Type B pancreatic cell (in vitro differentiated cells): ENCODE results near the gene VPS4A. TPM values are rescaled to one million over a fixed set of nuclear protein-coding genes. Genes with fewer than 3 reads are reported as not detected.

ENCODE experiments used
- DNase-seq: peaks from one replicate; pipeline ENCODE4 v3.0.0; 2021; ENCODE audit warnings: mixed read lengths; ENCODE audit not compliant: unreplicated experiment; ENCODE audit errors: extremely low spot score
- H3K27ac Mint-ChIP-seq: 2 replicates; pipeline ENCODE4 v1.8.0; 2021; ENCODE audit warnings: mild to moderate bottlenecking, mixed read lengths
- H3K27me3 Mint-ChIP-seq: 2 replicates; pipeline ENCODE4 v1.8.0; 2021; ENCODE audit warnings: mixed read lengths
- H3K36me3 Mint-ChIP-seq: 2 replicates; pipeline ENCODE4 v1.8.0; 2021; ENCODE audit warnings: mixed read lengths
- H3K4me1 Mint-ChIP-seq: one replicate; pipeline ENCODE4 v1.8.0; 2021; ENCODE audit warnings: mixed read lengths; ENCODE audit not compliant: unreplicated experiment
- H3K4me3 Mint-ChIP-seq: 2 replicates; pipeline ENCODE4 v1.8.0; 2021; ENCODE audit warnings: mild to moderate bottlenecking, mixed read lengths
- H3K9me3 Mint-ChIP-seq: 2 replicates; pipeline ENCODE4 v1.8.0; 2021; ENCODE audit warnings: mixed read lengths
- total RNA-seq: library from RNA; stranded (reverse); gene quantifications from 2 replicates; pipeline ENCODE4 v1.2.1, GENCODE V29; 2021; ENCODE audit warnings: low replicate concordance
- TF ChIP-seq, protein P1 (sequence below): fragments of 200-600 bp; sonication (generic); conservative IDR thresholded peaks from 2 replicates; pipeline ENCODE4 v1.5.0; 2021; ENCODE audit warnings: antibody characterized with exemption, mild to moderate bottlenecking

VPS4A gene
- total RNA-seq, 1 donor from 2014 or later: 31.2 TPM

DNA sequence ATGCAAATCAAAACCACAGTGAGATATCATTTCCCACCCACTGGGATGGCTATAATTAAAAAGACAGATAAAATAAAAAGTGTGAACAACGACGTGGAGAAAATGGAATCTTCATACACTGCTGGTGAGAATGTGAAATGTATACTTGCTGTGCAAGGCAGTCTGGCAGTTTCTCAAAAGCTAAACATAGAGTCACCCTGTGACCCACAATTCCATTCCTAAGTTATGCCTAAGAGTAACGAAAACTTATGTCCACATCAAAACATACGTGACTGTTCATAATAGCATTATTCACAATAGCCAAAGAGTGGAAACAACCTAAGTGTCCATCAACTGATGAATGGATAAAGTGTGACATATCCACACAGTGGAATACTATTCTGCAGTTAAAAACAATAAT lies 38.1 kb upstream of the VPS4A start:
- Mint-ChIP-seq H3K4me1 (peaks cover 16% of the 10 kb centered on the region), H3K4me3 (no peak overlapping the region), H3K27ac (no peak overlapping the region), H3K9me3 (no peaks in the 10 kb centered on the region), H3K27me3 (no peaks in the 10 kb centered on the region), H3K36me3 (peaks cover 19% of the 10 kb centered on the region)
- TF ChIP-seq, protein P1, sequence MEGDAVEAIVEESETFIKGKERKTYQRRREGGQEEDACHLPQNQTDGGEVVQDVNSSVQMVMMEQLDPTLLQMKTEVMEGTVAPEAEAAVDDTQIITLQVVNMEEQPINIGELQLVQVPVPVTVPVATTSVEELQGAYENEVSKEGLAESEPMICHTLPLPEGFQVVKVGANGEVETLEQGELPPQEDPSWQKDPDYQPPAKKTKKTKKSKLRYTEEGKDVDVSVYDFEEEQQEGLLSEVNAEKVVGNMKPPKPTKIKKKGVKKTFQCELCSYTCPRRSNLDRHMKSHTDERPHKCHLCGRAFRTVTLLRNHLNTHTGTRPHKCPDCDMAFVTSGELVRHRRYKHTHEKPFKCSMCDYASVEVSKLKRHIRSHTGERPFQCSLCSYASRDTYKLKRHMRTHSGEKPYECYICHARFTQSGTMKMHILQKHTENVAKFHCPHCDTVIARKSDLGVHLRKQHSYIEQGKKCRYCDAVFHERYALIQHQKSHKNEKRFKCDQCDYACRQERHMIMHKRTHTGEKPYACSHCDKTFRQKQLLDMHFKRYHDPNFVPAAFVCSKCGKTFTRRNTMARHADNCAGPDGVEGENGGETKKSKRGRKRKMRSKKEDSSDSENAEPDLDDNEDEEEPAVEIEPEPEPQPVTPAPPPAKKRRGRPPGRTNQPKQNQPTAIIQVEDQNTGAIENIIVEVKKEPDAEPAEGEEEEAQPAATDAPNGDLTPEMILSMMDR: no peak
- DNase-seq: no peak

DNA sequence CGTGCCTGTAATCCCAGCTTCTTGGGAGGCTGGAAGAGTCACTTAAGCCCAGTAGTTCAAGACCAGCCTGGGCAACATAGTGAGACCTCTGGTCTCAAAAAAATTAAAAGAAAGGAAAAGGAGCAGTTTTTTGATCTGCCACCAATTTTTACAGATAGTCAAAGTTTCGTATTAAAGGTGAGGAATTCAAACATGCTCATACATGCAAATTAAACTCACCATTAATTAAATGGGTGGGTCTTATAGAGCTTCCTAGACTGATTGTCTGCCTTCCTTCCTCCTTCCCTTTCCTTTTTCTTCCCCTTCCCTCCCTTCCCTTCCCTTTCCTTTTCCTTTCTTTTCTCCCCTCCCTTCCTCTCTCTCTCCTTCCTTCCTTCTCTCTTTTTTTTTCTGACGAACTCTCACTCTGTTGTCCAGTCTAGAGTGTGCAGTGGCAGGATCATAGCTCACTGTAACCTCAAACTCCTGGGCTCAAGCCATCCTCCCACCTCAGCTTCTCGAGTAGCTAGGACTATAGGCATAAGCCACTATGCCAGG lies 36.4 kb upstream of the VPS4A start:
- Mint-ChIP-seq H3K27ac (no peak overlapping the region), H3K4me3 (no peak overlapping the region), H3K4me1 (peaks cover 16% of the 10 kb centered on the region), H3K36me3 (peaks cover 27% of the 10 kb centered on the region), H3K27me3 (no peaks in the 10 kb centered on the region), H3K9me3 (no peaks in the 10 kb centered on the region)
- no peak for DNase-seq
- TF ChIP-seq, protein P1: no peak

DNA sequence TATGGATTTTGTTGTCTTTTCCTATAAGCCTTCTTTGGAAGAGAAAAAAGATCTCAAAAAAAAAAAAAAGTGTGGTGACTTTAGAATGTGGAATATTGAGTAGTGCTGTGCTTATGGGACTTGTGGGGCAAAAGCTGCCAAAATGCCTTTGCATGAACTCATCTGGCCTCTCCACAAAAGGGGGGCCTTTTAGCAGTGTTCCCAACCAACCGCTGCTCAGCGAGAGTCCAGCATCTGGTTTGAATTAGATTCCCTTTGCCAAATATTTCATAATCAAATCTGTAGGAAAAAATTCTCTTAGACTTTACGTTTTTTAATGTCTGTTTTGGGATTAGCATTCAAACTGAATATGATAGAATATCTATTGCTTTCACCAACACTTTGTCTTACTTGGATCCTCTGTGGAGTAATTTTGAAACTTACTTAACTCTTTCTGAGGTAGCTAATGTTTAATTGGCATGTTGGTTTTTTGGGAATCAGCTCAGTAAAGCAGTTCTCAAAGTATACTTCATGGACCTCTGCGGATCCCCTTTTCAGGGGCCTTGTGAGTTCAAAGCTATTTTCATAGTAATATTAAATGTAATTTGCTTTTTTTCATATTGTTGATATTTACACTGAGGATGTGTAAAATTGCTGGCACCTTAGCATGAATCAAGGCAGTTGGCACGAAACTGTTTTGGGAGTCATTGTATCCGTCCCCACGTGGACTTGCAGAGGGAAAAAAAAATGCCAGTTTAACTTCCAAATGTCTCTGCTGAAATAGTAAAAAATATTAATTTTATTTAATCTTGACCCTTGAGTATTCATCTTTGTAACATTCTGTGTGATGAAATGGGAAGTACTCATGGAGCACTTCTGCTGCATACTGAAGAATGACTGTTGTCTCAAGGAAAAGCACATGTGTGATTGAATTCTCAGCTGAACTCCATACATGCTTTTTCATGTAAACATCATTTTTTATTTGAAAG lies 34.7 kb upstream of the VPS4A start:
- TF ChIP-seq, protein P1: no peak
- no peak overlapping the region for H3K27ac Mint-ChIP-seq
- peaks cover 19% of the 10 kb centered on the region for H3K36me3 Mint-ChIP-seq
- DNase-seq: no peak
- no peaks in the 10 kb centered on the region for H3K27me3 Mint-ChIP-seq
- peaks cover 16% of the 10 kb centered on the region for H3K4me1 Mint-ChIP-seq
- no peaks in the 10 kb centered on the region for H3K9me3 Mint-ChIP-seq
- no peak overlapping the region for H3K4me3 Mint-ChIP-seq

DNA sequence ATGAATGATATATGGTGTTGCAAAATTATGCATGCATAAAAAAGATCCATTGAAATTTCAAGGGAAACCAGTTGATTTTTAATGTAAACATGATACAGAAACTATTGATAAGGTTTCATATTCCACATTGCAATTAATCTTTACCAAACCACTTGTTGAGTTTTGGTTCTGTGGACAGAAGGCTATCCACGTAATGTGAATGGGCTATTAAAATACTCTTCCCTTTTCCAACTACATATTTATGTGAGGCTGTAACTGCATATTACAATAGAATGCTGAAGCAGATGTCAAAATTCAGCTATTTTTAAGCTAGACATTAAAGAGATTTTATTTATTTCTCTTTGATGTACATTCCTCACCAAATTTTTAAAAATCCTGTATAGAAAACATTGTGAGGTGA lies 33.7 kb upstream of the VPS4A start:
- H3K27me3 Mint-ChIP-seq: no peaks in the 10 kb centered on the region
- TF ChIP-seq, protein P1: no peak
- H3K4me3 Mint-ChIP-seq: no peak overlapping the region
- H3K4me1 Mint-ChIP-seq: peaks cover 16% of the 10 kb centered on the region
- H3K36me3 Mint-ChIP-seq: peaks cover 17% of the 10 kb centered on the region
- no peaks in the 10 kb centered on the region for H3K9me3 Mint-ChIP-seq
- no peak overlapping the region for H3K27ac Mint-ChIP-seq
- no peak for DNase-seq

DNA sequence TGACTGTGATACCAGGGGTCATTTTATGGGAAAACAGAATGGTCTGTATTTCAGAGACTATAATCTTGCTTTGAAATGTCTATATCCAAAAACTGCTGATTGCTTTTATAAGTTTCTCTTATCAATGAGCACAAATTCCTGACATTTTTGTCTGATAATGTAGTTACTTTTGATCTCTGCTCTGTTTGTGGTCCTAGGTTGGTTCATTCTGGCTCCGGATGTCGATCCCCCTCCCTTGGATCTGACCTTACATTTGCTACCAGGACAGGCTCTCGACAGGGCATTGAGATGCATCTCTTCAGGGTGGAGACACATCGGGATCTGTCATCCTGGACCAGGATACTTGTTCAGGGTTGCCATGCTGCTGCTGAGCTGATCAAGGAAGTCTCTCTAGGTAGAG lies 27.3 kb upstream of the VPS4A start:
- H3K27me3 Mint-ChIP-seq: no peaks in the 10 kb centered on the region
- no peaks in the 10 kb centered on the region for H3K4me1 Mint-ChIP-seq
- H3K9me3 Mint-ChIP-seq: no peaks in the 10 kb centered on the region
- DNase-seq: no peak
- H3K27ac Mint-ChIP-seq: no peak overlapping the region
- H3K4me3 Mint-ChIP-seq: no peak overlapping the region
- H3K36me3 Mint-ChIP-seq: peaks cover 11% of the 10 kb centered on the region
- TF ChIP-seq, protein P1: no peak
